ENCODE results near the gene ANKZF1.

The ANKZF1 gene

GRCh38 chr2:219209236-219210195 lies 20.1 kb upstream of the ANKZF1 start:
- DNase-seq: no peak

GRCh38 chr2:219210196-219210885 lies 19.3 kb upstream of the ANKZF1 start:
- no peak for DNase-seq

- no peak for DNase-seq
Observed at GRCh38 chr2:219210886-219211362, 18.7 kb upstream of the ANKZF1 start.

GRCh38 chr2:219213026-219213415 lies 16.6 kb upstream of the ANKZF1 start:
- no peak for DNase-seq

GRCh38 chr2:219213486-219214071 lies 16.0 kb upstream of the ANKZF1 start:
- DNase-seq: no peak

GRCh38 chr2:219214141-219214540 lies 15.5 kb upstream of the ANKZF1 start:
- no peak for DNase-seq

GRCh38 chr2:219214786-219215185 lies 14.8 kb upstream of the ANKZF1 start:
- no peak for DNase-seq

- no peak for DNase-seq
Observed at GRCh38 chr2:219215871-219216534, 13.6 kb upstream of the ANKZF1 start.

GRCh38 chr2:219216535-219216915 lies 13.1 kb upstream of the ANKZF1 start:
- DNase-seq: no peak

GRCh38 chr2:219218217-219218731 lies 11.3 kb upstream of the ANKZF1 start:
- peak; percentile 73 for DNase-seq

GRCh38 chr2:219218732-219219701 lies 10.6 kb upstream of the ANKZF1 start, which contains the start of gene ABCB6:
ABCB6 (minus strand) TSS chr2:219218958; CDS start chr2:219218673, 285 bp downstream.
- peak; percentile 90 for DNase-seq

GRCh38 chr2:219219784-219220532 lies 9.6 kb upstream of the ANKZF1 start:
- no peak for DNase-seq

GRCh38 chr2:219220652-219221402 lies 8.8 kb upstream of the ANKZF1 start:
- DNase-seq: no peak

GRCh38 chr2:219221957-219222518 lies 7.6 kb upstream of the ANKZF1 start:
- no peak for DNase-seq

- DNase-seq: no peak
Observed at GRCh38 chr2:219223831-219224610, 5.6 kb upstream of the ANKZF1 start.

- DNase-seq: no peak
Observed at GRCh38 chr2:219225350-219225749, 4.3 kb upstream of the ANKZF1 start.

- no peak for DNase-seq
Observed at GRCh38 chr2:219228041-219228910, 1.3 kb upstream of the ANKZF1 start.

- no peak for DNase-seq
Observed at GRCh38 chr2:219228911-219229304, 698 bp upstream of the ANKZF1 start.

Data from NCI-H146 (cell line).